HG02798 (cell line): ENCODE results near the gene FAM83F.

Experiments
- ATAC-seq: cut with Tn5 transposase; IDR thresholded peaks from one replicate; pipeline ENCODE4 v1.9.1; 2021; ENCODE audit warnings: mild to moderate bottlenecking; ENCODE audit not compliant: unreplicated experiment, poor library complexity

Gene FAM83F

DNA sequence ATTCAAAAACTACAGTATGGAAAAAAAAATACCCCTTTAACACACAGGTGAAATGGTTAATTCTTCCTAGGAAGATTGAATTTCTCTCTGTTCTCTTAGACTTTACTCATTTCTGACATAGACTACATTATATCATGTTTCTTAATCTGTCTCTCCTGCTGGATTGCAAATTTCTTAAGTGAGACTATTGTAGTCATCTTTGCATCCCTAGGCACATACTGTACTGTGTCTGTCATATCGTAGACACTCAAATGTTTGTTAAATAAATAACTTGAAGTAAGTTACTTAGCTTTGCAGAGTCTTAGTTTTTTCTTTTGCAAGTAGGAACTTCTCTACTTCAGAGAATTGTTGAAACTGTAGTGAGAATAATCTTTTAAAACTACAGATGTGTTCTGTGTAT, 58.7 kb downstream of the FAM83F start:
- ATAC-seq: no peak

DNA sequence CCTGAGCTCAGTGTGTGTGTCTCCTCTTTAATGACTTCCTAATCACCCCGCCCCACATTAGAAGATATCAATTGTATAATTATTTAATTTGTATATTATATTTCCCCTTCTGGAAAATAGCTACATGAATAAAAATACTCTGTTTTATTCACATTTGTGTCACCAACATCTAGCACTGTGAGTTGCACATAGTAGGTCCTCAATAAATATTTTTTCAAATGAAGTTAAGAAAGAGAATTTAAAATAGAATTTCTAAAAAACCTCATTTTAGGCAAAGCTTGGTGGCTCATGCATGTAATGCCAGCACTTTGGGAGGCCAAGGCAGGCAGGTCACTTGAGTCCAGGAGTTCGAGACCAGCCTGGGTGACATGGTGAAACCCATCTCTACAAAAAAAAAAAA, 59.7 kb downstream of the FAM83F start:
- ATAC-seq: no peak

- ATAC-seq: peak; percentile 50
Observed at GRCh38 chr22:40055143-40055883, 60.6 kb downstream of the FAM83F start.

DNA sequence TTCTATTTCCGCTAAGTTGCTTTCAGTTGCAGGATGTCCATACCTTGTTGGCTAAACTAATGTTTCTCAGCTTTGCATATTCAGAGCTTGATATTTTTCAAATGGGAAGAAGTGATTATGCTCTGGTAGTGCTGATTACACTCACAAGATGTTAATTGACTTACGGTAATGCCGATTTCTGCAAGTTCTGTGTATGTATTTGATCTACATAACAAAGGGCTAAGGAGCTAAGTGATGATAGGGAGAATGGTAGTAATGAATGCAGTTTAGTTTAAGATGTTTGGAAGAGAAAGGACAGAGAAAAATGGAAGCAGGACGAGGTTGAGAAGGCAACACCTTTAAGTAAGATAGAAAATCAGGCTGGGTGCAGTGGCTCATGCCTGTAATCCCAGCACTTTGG, 61.4 kb downstream of the FAM83F start:
- no peak for ATAC-seq

- no peak for ATAC-seq
Observed at GRCh38 chr22:40056559-40056958, 61.8 kb downstream of the FAM83F start.

GRCh38 chr22:40057652-40058051, 62.9 kb downstream of the FAM83F start:
- no peak for ATAC-seq

- no peak for ATAC-seq
Observed at GRCh38 chr22:40058265-40058664, 63.5 kb downstream of the FAM83F start.

GRCh38 chr22:40065981-40066380, 71.2 kb downstream of the FAM83F start:
- no peak for ATAC-seq

DNA sequence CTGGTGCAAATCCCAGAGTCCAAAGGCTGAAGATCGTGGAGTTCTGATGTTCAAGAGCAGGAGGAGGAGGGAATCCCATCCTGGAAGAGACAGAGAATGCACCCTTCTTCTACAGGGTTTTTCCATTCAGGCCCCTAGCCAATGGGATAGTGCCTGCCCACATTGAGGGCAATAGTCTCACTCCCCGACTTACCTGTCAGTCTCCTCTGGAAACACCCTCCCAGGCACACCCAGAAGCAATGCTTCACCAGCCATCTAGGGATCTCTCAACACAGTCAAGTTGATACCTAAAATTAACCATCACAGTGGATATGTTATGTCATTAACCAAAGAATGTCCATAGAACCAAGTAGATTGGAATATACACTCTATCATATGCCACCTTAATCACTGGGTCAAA, 72.9 kb downstream of the FAM83F start:
- ATAC-seq: no peak

GRCh38 chr22:40070701-40071100, 75.9 kb downstream of the FAM83F start:
- no peak for ATAC-seq

DNA sequence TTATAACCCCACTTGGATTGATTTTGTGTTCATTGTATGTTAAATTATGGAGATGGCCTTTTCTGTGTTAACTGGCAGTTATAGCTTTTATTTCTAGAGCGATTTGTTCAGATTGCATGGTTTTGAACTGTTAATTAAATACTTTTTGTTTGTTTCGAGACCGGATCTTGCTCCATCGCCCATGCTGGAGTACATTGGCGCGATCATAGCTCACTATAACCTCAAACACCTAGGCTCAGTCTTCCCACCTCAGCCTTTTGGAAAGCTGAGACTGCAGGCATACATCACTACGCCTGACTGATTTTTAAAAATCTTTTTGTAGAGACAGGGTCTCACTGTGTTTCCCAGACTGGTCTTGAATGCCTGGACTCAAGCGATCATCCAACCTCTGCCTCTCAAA, 77.0 kb downstream of the FAM83F start:
- ATAC-seq: no peak

DNA sequence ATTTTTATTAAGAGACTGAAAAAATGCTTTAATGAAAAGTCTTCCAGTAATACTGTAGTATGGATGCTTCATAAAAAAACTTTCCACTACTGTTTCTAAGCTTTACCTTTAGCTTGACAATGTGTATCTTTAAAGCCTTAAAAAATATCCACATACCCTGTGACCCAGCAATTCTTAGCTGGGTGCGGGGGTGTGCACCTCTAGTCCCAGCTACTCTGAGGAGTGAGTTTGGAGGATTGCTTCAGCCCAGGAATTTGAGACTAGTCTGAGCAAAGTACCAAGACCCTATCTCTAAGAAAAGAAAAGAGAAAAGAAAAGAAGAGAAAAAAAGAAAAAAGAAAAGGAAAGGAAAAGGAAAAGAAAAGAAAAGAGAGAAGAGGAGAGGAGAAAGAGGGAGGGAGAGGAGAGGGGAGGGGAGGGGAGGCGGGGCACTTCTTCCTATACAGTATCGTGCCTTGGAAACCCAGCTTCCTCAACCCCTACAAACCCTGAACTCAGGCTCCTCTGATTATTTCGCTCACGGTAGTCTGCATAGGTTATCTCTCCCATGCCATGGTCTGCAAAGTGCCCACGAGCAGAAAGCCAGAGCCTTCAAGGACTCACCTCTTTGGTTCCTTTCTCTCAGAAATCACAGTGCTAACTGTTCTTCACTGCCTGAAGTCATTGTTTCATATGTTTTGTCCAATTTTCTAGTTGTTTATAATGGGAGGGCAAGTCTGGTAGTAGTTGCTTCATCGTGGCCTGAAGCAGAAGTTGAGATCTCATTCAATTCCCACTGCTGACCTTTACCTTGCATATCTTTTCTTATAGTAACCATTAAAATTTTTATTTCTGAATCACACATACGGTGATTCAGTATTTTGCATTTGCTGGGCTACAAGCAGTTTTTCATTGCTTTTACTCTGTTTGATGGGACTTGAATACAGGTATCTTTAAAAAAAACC, 82.2 kb downstream of the FAM83F start:
- ATAC-seq: no peak

DNA sequence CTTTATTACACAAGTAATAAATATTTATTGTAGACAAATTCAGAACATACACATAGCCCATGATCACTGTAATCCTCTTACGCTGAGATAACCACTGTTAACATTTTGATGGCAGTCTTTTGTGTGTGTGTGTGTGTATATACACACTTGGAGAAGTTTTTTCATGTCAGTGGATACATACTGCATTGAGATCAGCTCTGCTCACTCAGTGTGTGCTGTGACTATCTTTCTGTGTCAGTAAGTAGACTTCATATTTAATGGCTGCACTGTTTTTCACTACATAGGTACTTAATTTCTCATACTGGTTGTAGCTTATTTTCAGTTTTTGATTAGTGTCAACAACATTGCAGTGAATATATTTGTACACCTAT, 82.9 kb downstream of the FAM83F start:
- ATAC-seq: no peak

DNA sequence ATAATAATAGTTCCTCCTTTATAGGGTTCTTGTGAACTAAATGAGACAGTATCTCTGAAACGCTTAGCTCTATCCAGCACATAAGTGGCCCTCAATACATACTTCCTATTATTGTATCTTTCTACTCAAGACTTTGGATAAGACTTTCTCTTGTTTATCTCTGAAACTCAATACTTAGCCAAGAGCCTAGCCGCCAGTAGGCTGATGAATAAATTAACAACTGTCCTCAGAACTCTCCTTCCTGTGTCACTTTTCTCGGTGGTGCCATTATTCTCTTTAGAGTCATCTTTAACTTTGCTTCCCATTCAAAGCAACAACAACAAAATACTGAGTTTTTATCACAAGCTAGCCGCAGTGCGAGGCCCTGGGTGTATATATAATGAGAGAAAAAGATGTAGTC, 86.9 kb downstream of the FAM83F start:
- no peak for ATAC-seq

DNA sequence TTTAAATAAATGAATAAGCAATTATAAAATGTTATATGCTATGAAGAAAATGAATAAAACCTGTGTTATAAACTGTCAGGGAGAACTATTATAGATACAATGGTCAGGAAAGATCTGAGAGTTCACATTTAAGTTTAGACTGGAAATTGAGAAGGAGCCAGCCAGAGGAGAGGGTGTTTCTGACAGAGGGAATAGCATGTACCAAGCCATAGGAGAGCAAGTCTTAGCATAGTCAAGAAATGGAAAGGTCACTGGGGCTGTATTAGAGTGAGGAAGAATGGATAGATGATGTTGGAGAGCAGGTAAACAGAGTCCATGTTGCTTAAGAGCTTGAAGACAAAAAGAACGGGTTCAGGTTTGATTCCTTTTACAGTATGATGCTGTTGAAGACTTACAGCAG, 87.4 kb downstream of the FAM83F start:
- ATAC-seq: no peak

GRCh38 chr22:40083794-40084193, 89.0 kb downstream of the FAM83F start:
- no peak for ATAC-seq

- no peak for ATAC-seq
Observed at GRCh38 chr22:40084246-40084645, 89.5 kb downstream of the FAM83F start.

GRCh38 chr22:40088818-40089217, 94.1 kb downstream of the FAM83F start:
- no peak for ATAC-seq
